ENCODE results near the gene LAPTM5. TPM values are rescaled to one million over a fixed set of nuclear protein-coding genes. Genes with fewer than 3 reads are reported as not detected.

The LAPTM5 gene
- total and polyA plus RNA-seq, 8 donors: 3.7 to 80.5 (median 10.9) TPM

GRCh38 chr1:30787856-30788495 lies 30.4 kb upstream of the LAPTM5 start:
- ATAC-seq (no peak), DNase-seq (no peak)

GRCh38 chr1:30787266-30787665 lies 29.7 kb upstream of the LAPTM5 start:
- TF ChIP-seq, protein P1, sequence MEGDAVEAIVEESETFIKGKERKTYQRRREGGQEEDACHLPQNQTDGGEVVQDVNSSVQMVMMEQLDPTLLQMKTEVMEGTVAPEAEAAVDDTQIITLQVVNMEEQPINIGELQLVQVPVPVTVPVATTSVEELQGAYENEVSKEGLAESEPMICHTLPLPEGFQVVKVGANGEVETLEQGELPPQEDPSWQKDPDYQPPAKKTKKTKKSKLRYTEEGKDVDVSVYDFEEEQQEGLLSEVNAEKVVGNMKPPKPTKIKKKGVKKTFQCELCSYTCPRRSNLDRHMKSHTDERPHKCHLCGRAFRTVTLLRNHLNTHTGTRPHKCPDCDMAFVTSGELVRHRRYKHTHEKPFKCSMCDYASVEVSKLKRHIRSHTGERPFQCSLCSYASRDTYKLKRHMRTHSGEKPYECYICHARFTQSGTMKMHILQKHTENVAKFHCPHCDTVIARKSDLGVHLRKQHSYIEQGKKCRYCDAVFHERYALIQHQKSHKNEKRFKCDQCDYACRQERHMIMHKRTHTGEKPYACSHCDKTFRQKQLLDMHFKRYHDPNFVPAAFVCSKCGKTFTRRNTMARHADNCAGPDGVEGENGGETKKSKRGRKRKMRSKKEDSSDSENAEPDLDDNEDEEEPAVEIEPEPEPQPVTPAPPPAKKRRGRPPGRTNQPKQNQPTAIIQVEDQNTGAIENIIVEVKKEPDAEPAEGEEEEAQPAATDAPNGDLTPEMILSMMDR (IDR thresholded peaks at IDR 0.05): no peak
- no peak for ATAC-seq
- intact Hi-C loops (cut with DNase I): no loop called here
- H3K9me3 ChIP-seq: no peaks in the 10 kb centered on the region
- FAIRE-seq: no peak
- DNase-seq: no peak
- H3K4me3 ChIP-seq: no peak overlapping the region
- no peak overlapping the region for H3K27ac ChIP-seq
- 69 to 75% methylated on average over 5 of the region's 5 CpGs for WGBS, 2 donors
- H3K4me1 ChIP-seq: peaks cover 0 to 6% (median 0%) of the 10 kb centered on the region in 3 donors
- no peaks in the 10 kb centered on the region for H3K36me3 ChIP-seq
- no peaks in the 10 kb centered on the region for H3K27me3 ChIP-seq

More at GRCh38 chr1:30787856-30788495, 30.4 kb upstream of the LAPTM5 start:
- TF ChIP-seq, protein P1 (IDR thresholded peaks at IDR 0.05): no peak
- WGBS, 2 donors: 73 to 78% methylated on average over 21 of the region's 21 CpGs
- H3K27ac ChIP-seq: no peak overlapping the region
- FAIRE-seq: no peak
- H3K27me3 ChIP-seq: no peaks in the 10 kb centered on the region
- no peaks in the 10 kb centered on the region for H3K36me3 ChIP-seq
- H3K4me3 ChIP-seq: no peak overlapping the region
- intact Hi-C loops (cut with DNase I): no loop called here
- H3K4me1 ChIP-seq: peaks cover 0 to under 1% (median 0%) of the 10 kb centered on the region in 3 donors
- no peaks in the 10 kb centered on the region for H3K9me3 ChIP-seq

- DNase-seq (no peak), ATAC-seq (no peak), FAIRE-seq (no peak)
- TF ChIP-seq, protein P1 (IDR thresholded peaks at IDR 0.05): no peak
- intact Hi-C loops (cut with DNase I): no loop called here
- Histone ChIP-seq H3K27ac (no peak overlapping the region), H3K4me3 (no peak overlapping the region), H3K27me3 (no peaks in the 10 kb centered on the region), H3K36me3 (no peaks in the 10 kb centered on the region), H3K9me3 (no peaks in the 10 kb centered on the region), H3K4me1 (peaks cover 0 to 6% (median 0%) of the 10 kb centered on the region in 3 donors)
- WGBS, 2 donors: 59 to 69% methylated on average over 13 of the region's 13 CpGs
These were observed 28.9 kb upstream of the LAPTM5 start for GRCh38 chr1:30786264-30786991.

GRCh38 chr1:30785714-30786113 lies 28.1 kb upstream of the LAPTM5 start:
- Histone ChIP-seq H3K27ac (no peak overlapping the region), H3K27me3 (peaks cover 0 to under 1% (median 0%) of the 10 kb centered on the region in 4 donors), H3K4me1 (peaks cover 0 to 6% (median 0%) of the 10 kb centered on the region in 3 donors), H3K9me3 (no peaks in the 10 kb centered on the region), H3K36me3 (no peaks in the 10 kb centered on the region), H3K4me3 (no peak overlapping the region)
- TF ChIP-seq, protein P1 (IDR thresholded peaks at IDR 0.05): no peak
- intact Hi-C loops (cut with DNase I): no loop called here
- DNase-seq (peak in 1 of 6 donors; percentile 19), FAIRE-seq (no peak), ATAC-seq (no peak)
- 77 to 87% methylated on average over 7 of the region's 7 CpGs for WGBS, 2 donors

DNA sequence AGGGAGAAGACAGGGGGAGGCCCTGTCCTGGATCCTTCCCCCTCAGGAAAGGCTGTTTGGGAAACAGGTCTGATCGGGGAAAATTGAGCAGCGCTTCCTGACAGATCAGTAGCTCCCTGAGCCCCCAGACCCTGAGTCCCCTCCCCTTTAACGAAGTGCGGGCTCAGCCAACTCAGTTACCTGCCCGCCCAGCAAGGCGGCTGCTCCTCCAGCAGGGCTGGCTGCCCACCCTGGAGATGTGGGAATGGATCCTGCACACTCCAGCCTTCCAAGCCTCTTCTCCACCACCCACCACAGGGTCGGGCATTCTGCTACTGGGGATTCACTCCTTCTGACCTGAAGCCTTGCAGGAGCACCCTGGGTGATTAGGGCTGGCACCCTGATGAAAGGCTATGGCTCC lies 27.6 kb upstream of the LAPTM5 start:
- no peak overlapping the region for H3K4me3 ChIP-seq
- H3K36me3 ChIP-seq: no peaks in the 10 kb centered on the region
- FAIRE-seq (no peak), DNase-seq (peak in 1 of 6 donors; percentile 35), ATAC-seq (no peak)
- peaks cover 0 to 5% (median 0%) of the 10 kb centered on the region in 4 donors for H3K27me3 ChIP-seq
- H3K9me3 ChIP-seq: no peaks in the 10 kb centered on the region
- intact Hi-C loops (cut with DNase I): no loop called here
- no peak overlapping the region for H3K27ac ChIP-seq
- TF ChIP-seq, protein P1 (IDR thresholded peaks at IDR 0.05): no peak
- H3K4me1 ChIP-seq: peaks cover 0 to 6% (median 0%) of the 10 kb centered on the region in 3 donors
- WGBS, 2 donors: 85% methylated on average over 7 of the region's 7 CpGs
